Esophagus muscularis mucosa (tissue), 3 donors: ENCODE data around the gene PNMA8C.

Source experiments
- POLR2A ChIP-seq: fragments of 450-650 bp; IDR thresholded peaks from one replicate; pipeline ENCODE4 v1.6.1; 2017; ENCODE audit warnings: antibody characterized with exemption, moderate library complexity, mild to moderate bottlenecking, low read depth
- POLR2AphosphoS5 ChIP-seq, 2 donors: sonication (generic); formaldehyde crosslinking; IDR thresholded peaks; one replicate each; pipeline ENCODE4 v1.6.1; 2017; ENCODE audit warnings: antibody characterized with exemption in 2 of 2
- TF ChIP-seq, protein P1 (sequence below), 3 experiments: fragments of 200-600 bp in 2 of 3; fragments of 450-650 bp in 1 of 3; sonication (generic) in 2 of 3; IDR thresholded peaks; one replicate each; pipeline ENCODE4 v1.5.1; 2017 to 2019; ENCODE audit warnings: antibody characterized with exemption in 3 of 3, mild to moderate bottlenecking in 2 of 3, moderate library complexity in 1 of 3

DNA sequence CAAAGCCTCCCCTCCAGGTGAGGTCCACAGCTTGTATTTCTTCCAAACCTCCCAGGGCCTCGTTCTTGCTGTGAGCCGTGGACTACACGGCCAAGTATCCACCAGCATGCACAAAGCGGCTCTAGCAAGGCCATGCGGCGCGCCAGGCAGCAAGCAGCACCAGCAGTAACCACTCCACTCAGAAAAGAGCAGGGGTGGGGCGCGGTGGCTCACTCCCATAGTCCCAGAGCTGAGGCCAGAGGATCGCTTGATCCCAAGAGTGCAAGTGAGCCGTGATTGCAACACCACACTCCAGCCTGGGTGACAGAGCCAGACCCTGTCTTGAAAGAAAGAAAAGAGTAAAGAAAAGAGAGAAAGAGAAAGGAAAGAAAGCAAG lies 20.1 kb downstream of the PNMA8C start:
- TF ChIP-seq, protein P1, sequence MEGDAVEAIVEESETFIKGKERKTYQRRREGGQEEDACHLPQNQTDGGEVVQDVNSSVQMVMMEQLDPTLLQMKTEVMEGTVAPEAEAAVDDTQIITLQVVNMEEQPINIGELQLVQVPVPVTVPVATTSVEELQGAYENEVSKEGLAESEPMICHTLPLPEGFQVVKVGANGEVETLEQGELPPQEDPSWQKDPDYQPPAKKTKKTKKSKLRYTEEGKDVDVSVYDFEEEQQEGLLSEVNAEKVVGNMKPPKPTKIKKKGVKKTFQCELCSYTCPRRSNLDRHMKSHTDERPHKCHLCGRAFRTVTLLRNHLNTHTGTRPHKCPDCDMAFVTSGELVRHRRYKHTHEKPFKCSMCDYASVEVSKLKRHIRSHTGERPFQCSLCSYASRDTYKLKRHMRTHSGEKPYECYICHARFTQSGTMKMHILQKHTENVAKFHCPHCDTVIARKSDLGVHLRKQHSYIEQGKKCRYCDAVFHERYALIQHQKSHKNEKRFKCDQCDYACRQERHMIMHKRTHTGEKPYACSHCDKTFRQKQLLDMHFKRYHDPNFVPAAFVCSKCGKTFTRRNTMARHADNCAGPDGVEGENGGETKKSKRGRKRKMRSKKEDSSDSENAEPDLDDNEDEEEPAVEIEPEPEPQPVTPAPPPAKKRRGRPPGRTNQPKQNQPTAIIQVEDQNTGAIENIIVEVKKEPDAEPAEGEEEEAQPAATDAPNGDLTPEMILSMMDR (IDR thresholded peaks at IDR 0.05): no peak
- TF ChIP-seq POLR2A (no peak), POLR2AphosphoS5 (IDR thresholded peaks at IDR 0.05) (peak in 1 of 2 donors; percentile 12)
